Stimulated activated CD4-positive, alpha-beta T cell treated with anti-CD3 and anti-CD28 coated beads, Interleukin-1b, Interleukin-23, amount 100 ng/mL, for 1 hour (primary cell): ENCODE results near the gene ISG15.
"Not testable (repeated sequence)": the region's sequence is repeated elsewhere in the genome, so short reads cannot be mapped to it uniquely, and the experiment has no call there.

Source experiments
- DNase-seq, 2 donors: peaks; one replicate each; pipeline ENCODE4 v3.0.0-alpha.2; 2020; ENCODE audit warnings: low read depth in 2 of 2

Gene ISG15

DNA sequence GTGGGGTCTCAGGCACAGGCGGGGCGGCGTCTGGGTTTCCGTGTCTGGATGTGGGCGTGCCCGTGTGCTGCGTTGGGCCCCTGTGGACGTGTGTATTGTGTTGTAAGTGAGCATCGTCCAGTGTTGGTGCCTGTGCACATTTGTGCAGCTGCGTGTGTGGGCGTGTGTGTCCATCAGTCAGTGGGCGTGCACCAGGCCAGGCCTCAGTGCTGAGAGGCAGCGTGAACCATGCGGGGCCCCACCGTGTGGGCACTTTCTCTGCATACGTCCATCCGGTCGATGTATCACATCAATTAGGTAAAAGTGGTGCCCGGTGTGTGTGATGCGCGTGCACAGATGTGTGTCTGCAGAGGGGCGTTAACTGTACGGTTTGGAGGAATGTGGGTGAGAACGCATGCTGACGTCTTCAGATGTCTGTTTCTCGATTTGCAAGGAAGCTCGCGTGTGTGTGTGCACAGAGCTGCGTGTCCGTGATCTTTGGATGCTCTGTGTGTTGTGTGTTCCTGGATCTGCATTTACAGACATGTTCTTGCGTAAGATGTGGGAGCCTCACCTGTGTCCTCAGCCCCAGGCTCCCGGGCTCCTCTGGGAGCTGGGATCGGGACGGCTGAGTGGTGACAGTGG lies 31.3 kb downstream of the ISG15 start:
- no peak for DNase-seq

DNA sequence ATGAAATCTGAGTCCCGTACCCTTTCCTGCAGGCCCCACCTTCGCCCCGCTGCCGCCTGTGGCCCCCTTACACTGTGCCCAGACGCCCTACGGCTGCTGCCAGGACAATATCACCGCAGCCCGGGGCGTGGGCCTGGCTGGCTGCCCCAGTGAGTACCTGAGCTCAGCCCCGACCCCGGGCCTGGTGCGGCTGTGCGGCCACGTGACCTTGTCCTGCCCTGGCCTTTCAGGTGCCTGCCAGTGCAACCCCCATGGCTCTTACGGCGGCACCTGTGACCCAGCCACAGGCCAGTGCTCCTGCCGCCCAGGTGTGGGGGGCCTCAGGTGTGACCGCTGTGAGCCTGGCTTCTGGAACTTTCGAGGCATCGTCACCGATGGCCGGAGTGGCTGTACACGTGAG lies 31.8 kb downstream of the ISG15 start:
- no peak for DNase-seq

- DNase-seq: no peak
Measured at GRCh38 chr1:1046243-1046642, 32.9 kb downstream of the ISG15 start.

DNA sequence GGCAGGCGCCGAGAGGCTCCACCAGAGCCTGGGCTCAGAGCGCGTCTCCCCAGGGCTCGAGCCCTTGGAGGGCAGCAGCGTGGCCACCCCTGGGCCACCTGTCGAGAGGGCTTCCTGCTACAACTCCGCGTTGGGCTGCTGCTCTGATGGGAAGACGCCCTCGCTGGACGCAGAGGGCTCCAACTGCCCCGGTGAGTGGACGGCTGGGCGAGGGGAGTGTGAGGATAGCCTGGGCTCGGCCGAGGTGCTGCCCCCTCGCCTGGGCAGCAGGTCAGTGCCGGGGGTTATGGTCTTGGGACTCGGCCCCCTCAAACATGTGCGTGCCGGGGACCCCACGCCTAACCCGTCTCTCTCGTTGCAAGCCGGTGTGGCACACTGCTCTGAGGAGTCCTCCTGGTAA lies 33.5 kb downstream of the ISG15 start:
- DNase-seq: no peak

DNA sequence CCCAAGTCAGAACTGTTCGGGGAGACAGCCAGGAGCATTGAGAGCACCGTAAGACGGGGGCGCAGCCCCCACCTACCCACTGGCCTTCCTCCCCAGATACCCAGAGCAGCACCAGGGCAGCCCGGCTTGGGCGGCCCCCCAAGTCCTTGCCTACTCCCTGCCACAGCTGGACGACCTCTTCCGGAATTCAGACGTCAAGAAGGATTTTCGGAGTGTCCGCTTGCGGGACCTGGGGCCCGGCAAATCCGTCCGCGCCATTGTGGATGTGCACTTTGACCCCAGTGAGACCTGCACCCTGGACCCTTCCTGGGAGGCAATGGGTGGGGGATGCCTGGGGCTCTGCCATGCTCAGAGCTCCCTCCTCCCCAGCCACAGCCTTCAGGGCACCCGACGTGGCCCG lies 34.1 kb downstream of the ISG15 start:
- DNase-seq: no peak

DNA sequence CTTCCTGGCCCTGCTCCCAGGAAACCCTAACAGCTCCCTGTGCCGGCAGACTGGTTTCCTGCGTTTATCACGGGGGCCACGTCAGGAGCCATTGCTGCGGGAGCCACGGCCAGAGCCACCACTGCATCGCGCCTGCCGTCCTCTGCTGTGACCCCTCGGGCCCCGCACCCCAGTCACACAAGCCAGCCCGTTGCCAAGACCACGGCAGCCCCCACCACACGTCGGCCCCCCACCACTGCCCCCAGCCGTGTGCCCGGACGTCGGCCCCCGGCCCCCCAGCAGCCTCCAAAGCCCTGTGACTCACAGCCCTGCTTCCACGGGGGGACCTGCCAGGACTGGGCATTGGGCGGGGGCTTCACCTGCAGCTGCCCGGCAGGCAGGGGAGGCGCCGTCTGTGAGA lies 34.7 kb downstream of the ISG15 start:
- DNase-seq: no peak

- DNase-seq: no peak
Measured at GRCh38 chr1:1048765-1049164, 35.5 kb downstream of the ISG15 start.

DNA sequence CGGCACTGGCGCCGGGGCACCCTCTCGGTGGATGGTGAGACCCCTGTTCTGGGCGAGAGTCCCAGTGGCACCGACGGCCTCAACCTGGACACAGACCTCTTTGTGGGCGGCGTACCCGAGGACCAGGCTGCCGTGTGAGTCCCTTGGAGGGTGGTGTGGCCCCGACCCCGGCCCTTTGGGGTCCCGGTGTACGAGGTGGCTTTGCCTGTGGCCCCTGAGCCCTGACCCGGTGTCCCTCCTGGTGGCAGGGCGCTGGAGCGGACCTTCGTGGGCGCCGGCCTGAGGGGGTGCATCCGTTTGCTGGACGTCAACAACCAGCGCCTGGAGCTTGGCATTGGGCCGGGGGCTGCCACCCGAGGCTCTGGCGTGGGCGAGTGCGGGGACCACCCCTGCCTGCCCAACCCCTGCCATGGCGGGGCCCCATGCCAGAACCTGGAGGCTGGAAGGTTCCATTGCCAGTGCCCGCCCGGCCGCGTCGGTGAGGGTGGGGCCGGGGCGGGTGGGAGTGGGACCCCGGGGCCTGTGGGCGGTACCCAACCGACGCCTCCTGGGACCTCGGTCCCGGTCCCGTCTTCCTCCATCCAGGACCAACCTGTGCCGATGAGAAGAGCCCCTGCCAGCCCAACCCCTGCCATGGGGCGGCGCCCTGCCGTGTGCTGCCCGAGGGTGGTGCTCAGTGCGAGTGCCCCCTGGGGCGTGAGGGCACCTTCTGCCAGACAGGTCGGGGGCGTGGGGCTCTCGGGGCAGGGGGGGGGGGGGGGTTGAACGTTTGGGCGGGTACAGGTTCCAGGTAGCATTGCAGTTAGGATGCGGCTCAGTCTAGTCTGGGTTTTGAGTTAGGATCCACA lies 36.2 kb downstream of the ISG15 start:
- no peak for DNase-seq

- DNase-seq: no peak
Measured at GRCh38 chr1:1050577-1051052, 37.3 kb downstream of the ISG15 start.

DNA sequence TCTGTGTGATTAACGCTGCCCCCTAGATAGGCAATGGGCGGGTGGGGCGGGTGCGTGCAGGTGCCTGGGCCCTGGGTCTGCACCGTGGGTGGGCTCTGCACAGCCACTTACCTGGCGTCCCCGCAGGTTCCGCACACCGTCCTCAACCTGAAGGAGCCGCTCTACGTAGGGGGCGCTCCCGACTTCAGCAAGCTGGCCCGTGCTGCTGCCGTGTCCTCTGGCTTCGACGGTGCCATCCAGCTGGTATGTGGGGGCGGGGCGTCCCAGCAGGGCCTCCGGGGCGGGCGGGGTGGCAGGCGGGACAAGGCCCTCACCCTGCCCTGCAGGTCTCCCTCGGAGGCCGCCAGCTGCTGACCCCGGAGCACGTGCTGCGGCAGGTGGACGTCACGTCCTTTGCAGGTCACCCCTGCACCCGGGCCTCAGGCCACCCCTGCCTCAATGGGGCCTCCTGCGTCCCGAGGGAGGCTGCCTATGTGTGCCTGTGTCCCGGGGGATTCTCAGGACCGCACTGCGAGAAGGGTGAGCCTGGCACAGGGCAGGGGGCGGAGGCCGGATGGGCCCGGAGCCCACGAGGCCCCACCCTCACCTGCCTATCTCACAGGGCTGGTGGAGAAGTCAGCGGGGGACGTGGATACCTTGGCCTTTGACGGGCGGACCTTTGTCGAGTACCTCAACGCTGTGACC lies 38.0 kb downstream of the ISG15 start:
- DNase-seq: no peak

GRCh38 chr1:1052003-1052840 lies 38.9 kb downstream of the ISG15 start:
- DNase-seq: no peak

- no peak for DNase-seq
Measured at GRCh38 chr1:1053022-1053421, 39.7 kb downstream of the ISG15 start.

- no peak for DNase-seq
Measured at GRCh38 chr1:1053682-1054081, 40.4 kb downstream of the ISG15 start.

DNA sequence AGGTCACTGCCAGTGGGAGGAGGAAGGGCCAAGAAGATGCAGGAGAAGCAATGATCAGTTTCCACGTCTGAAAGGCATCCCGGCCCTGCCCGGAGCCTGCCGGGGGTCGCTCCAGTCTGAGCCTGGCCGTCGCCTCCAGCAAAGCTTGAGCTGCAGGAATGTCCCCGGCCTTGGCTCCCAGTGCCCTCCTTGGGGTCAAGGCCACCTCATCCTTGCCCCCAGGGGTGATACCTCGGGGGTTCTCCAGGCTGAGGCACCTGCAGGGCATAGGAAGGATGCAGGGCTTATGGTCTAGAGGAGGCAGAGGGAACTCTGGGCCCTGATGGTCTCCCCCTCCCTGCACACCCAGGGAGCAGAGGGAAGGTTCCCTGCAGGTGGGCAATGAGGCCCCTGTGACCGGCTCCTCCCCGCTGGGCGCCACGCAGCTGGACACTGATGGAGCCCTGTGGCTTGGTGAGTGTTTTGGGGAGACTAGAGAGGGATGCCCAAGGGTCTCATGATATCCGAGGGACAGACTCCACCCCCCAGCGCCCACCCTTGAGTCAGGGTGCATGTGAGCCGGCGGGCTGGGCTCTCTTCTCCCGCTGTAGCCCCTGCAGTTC lies 40.9 kb downstream of the ISG15 start:
- no peak for DNase-seq

DNA sequence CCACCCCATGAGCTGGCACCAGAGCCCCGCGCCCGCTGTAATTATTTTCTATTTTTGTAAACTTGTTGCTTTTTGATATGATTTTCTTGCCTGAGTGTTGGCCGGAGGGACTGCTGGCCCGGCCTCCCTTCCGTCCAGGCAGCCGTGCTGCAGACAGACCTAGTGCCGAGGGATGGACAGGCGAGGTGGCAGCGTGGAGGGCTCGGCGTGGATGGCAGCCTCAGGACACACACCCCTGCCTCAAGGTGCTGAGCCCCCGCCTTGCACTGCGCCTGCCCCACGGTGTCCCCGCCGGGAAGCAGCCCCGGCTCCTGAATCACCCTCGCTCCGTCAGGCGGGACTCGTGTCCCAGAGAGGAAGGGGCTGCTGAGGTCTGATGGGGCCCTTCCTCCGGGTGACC lies 41.7 kb downstream of the ISG15 start:
- DNase-seq: no peak

GRCh38 chr1:1055841-1056736 lies 42.8 kb downstream of the ISG15 start:
- DNase-seq: no peak

DNA sequence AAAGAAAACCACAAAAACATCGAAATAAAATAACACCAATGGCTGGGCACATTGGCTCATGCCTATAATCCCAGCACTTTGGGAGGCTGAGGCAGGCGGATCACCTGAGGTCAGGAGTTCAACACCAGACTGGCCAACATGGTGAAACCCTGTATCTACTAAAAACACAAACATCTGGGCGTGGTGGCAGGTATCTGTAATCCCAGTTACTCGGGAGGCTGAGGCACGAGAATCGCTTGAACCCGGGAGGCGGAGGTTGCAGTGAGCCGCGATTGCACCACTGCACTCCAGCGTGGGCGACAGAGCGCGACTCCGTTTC lies 44.4 kb downstream of the ISG15 start:
- DNase-seq: not testable (repeated sequence)

GRCh38 chr1:1058088-1058905 lies 45.0 kb downstream of the ISG15 start:
- no peak for DNase-seq

- DNase-seq: no peak
Measured at GRCh38 chr1:1058921-1059493, 45.7 kb downstream of the ISG15 start.
